Endothelial cell of umbilical vein (primary cell): ENCODE data around the gene PODNL1.

ENCODE experiments used
- CTCF ChIP-seq, 2 donors: IDR thresholded peaks; 1 replicate in 1 of 2; 2 replicates in 1 of 2; pipeline ENCODE4 v1.5.1; 2011; ENCODE audit warnings: low read length in 2 of 2, mild to moderate bottlenecking in 2 of 2, moderate library complexity in 2 of 2, control low read depth in 1 of 2, inconsistent platforms in 1 of 2, low read depth in 1 of 2; ENCODE audit not compliant: insufficient read depth in 1 of 2; ENCODE audit errors: extremely low read depth in 1 of 2
- EZH2 ChIP-seq: IDR thresholded peaks from 2 replicates; pipeline ENCODE4 v1.6.1; 2012; ENCODE audit warnings: borderline replicate concordance, low read depth, mild to moderate bottlenecking, moderate library complexity, low read length, inconsistent platforms; ENCODE audit not compliant: severe bottlenecking
- FOS ChIP-seq: IDR thresholded peaks from 2 replicates; pipeline ENCODE4 v1.6.1; 2011; ENCODE audit warnings: mild to moderate bottlenecking, low read length, moderate library complexity, borderline replicate concordance; ENCODE audit not compliant: insufficient read depth
- GATA2 ChIP-seq: IDR thresholded peaks from 2 replicates; pipeline ENCODE4 v1.7.0; 2011; ENCODE audit warnings: low read depth, mild to moderate bottlenecking, moderate library complexity, mixed read lengths, low read length; ENCODE audit not compliant: insufficient read length, insufficient read depth
- JUN ChIP-seq: IDR thresholded peaks from 2 replicates; pipeline ENCODE4 v1.6.1; 2011; ENCODE audit warnings: borderline replicate concordance, low read depth; ENCODE audit not compliant: insufficient read length, insufficient read depth
- MAX ChIP-seq: IDR thresholded peaks from 2 replicates; pipeline ENCODE4 v1.6.1; 2011; ENCODE audit not compliant: insufficient read depth, insufficient read length
- MYC ChIP-seq: IDR thresholded peaks from one replicate; pipeline ENCODE4 v1.6.1; 2011; ENCODE audit warnings: mild to moderate bottlenecking, low read depth, low read length
- POLR2A ChIP-seq: IDR thresholded peaks from 2 replicates; pipeline ENCODE4 v1.6.1; 2012; ENCODE audit warnings: low read depth, mild to moderate bottlenecking, control low read depth, low read length
- POLR2AphosphoS5 ChIP-seq: IDR thresholded peaks from 2 replicates; pipeline ENCODE4 v1.6.1; 2012; ENCODE audit warnings: low read depth, mild to moderate bottlenecking, control low read depth, low read length, moderate library complexity; ENCODE audit not compliant: insufficient read depth

DNA sequence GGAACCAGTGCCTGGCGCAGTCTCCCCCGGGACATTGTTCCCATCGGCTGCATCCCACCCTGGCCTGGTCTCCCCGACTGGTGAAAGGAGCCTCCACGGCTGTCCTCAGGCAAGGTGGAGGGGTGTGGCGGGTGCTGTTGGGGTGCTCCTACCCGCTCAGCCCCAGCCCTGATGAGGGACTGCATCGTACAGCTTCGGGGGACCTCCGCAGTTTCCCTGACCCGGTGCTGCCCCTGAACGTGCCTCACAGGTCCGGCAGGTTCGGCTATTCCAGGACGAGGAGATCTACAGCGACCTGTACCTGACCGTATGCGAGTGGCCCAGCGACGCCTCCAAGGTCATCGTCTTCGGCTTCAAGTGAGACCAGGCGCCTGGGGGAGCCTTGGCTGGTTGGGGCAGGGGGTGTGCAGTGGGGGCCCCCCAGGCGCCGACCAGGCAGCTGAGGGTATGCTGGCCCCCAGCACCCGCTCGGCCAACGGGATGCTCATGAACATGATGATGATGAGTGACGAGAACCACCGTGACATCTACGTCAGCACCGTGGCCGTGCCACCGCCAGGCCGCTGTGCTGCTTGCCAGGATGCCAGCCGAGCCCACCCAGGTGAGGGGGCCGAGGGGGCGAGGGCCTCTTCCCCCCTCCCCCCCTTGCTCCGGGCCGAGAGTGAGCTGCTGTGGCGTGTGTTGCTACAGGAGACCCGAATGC is 17.6 kb upstream of the PODNL1 start:
- no peak for TF ChIP-seq POLR2A
- TF ChIP-seq POLR2AphosphoS5, result no peak
- TF ChIP-seq CTCF (IDR thresholded peaks at IDR 0.05; ENCODE audit: extremely low read depth in 1 of 2, insufficient read depth in 1 of 2, low read depth in 1 of 2, low read length in 2 of 2), result no peak
- no peak for TF ChIP-seq EZH2
- TF ChIP-seq MAX, result no peak
- no peak for TF ChIP-seq MYC
- no peak for TF ChIP-seq JUN
- TF ChIP-seq FOS, result no peak
- TF ChIP-seq GATA2, result no peak
